Hepatocyte (in vitro differentiated cells): ENCODE results near the gene EPHA4. TPM values are rescaled to one million over a fixed set of nuclear protein-coding genes. Genes with fewer than 3 reads are reported as not detected.
A peak's percentile ranks its signal among the peaks of the same experiment; 100 is the strongest.

Experiments
- DNase-seq: peaks from one replicate; pipeline ENCODE4 v3.0.0-alpha.2; 2016; ENCODE audit warnings: low spot score
- H2AFZ ChIP-seq: fragments of 200-600 bp; sonication (generic); 2 replicates; pipeline ENCODE4 v1.6.0; 2016; ENCODE audit warnings: antibody characterized with exemption, mild to moderate bottlenecking
- H3K27ac ChIP-seq: fragments of 200-600 bp; sonication (generic); 2 replicates; pipeline ENCODE4 v1.5.1; 2016; ENCODE audit warnings: mild to moderate bottlenecking
- H3K27me3 ChIP-seq: fragments of 200-600 bp; sonication (generic); 2 replicates; pipeline ENCODE4 v1.6.1; 2016
- H3K36me3 ChIP-seq: fragments of 200-600 bp; sonication (generic); replicated peaks from 2 replicates; pipeline ENCODE4 v1.5.1; 2016; ENCODE audit warnings: low read depth; ENCODE audit not compliant: insufficient read depth
- H3K4me1 ChIP-seq: fragments of 200-600 bp; sonication (generic); 2 replicates; pipeline ENCODE4 v1.5.1; 2016; ENCODE audit warnings: mild to moderate bottlenecking, moderate library complexity; ENCODE audit not compliant: insufficient read depth
- H3K4me2 ChIP-seq: fragments of 200-600 bp; sonication (generic); 2 replicates; pipeline ENCODE4 v1.6.0; 2016
- H3K4me3 ChIP-seq: fragments of 200-600 bp; sonication (generic); 2 replicates; pipeline ENCODE4 v1.5.1; 2016; ENCODE audit warnings: mild to moderate bottlenecking
- H3K79me2 ChIP-seq: fragments of 200-600 bp; sonication (generic); 2 replicates; pipeline ENCODE4 v1.6.0; 2017; ENCODE audit warnings: mild to moderate bottlenecking
- H3K9me2 ChIP-seq: fragments of 200-600 bp; sonication (generic); replicated peaks from 2 replicates; pipeline ENCODE4 v1.6.0; 2017; ENCODE audit warnings: mild to moderate bottlenecking; ENCODE audit not compliant: insufficient read depth
- H3K9me3 ChIP-seq: fragments of 200-600 bp; sonication (generic); 2 replicates; pipeline ENCODE4 v1.5.1; 2016; ENCODE audit warnings: low read depth, mild to moderate bottlenecking
- H4K20me1 ChIP-seq: fragments of 200-600 bp; sonication (generic); 2 replicates; pipeline ENCODE4 v1.6.0; 2016; ENCODE audit warnings: mild to moderate bottlenecking; ENCODE audit not compliant: insufficient read depth, poor library complexity, severe bottlenecking
- EZH2 ChIP-seq: fragments of 200-600 bp; sonication (generic); IDR thresholded peaks from 2 replicates; pipeline ENCODE4 v1.6.1; 2016; ENCODE audit warnings: antibody characterized with exemption, mild to moderate bottlenecking, borderline replicate concordance
- EZH2phosphoT487 ChIP-seq: fragments of 200-600 bp; sonication (generic); IDR thresholded peaks from one replicate; pipeline ENCODE4 v1.6.1; 2018; ENCODE audit warnings: antibody characterized with exemption, mild to moderate bottlenecking, low read depth, moderate library complexity; ENCODE audit not compliant: unreplicated experiment, severe bottlenecking
- WGBS: methylation state at CpG from one replicate; pipeline ENCODE4 v1.1.6; 2016; ENCODE audit warnings: low lambda C conversion rate; ENCODE audit errors: missing lambda C conversion rate; 5-methylcytosine and 5-hydroxymethylcytosine counted together
- polyA plus RNA-seq: library from polyadenylated mRNA; unstranded; fragments of >200 nt; fragmentation: Nextera tagmentation; extraction: Ambion mirVana; gene quantifications from 2 replicates; pipeline ENCODE4 v1.2.1, GENCODE V29; 2016
- total RNA-seq: library from RNA; depleted of rRNA; stranded (reverse); fragments of >200 nt; gene quantifications from 2 replicates; pipeline ENCODE4 v1.2.3, GENCODE V29; 2014
- TF ChIP-seq, protein P1 (sequence below): fragments of 200-600 bp; sonication (generic); IDR thresholded peaks from 2 replicates; pipeline ENCODE4 v1.5.1; 2016; ENCODE audit warnings: antibody characterized with exemption, mild to moderate bottlenecking; ENCODE audit not compliant: poor library complexity

EPHA4 gene
- total and polyA plus RNA-seq, 2 experiments from 2014 or later: 7.8 to 36.8 TPM

GRCh38 chr2:221570321-221570935, 1.7 kb downstream of the EPHA4 start:
- H2AFZ ChIP-seq: no peak overlapping the region
- TF ChIP-seq EZH2phosphoT487 (no peak), EZH2 (no peak)
- TF ChIP-seq, protein P1, sequence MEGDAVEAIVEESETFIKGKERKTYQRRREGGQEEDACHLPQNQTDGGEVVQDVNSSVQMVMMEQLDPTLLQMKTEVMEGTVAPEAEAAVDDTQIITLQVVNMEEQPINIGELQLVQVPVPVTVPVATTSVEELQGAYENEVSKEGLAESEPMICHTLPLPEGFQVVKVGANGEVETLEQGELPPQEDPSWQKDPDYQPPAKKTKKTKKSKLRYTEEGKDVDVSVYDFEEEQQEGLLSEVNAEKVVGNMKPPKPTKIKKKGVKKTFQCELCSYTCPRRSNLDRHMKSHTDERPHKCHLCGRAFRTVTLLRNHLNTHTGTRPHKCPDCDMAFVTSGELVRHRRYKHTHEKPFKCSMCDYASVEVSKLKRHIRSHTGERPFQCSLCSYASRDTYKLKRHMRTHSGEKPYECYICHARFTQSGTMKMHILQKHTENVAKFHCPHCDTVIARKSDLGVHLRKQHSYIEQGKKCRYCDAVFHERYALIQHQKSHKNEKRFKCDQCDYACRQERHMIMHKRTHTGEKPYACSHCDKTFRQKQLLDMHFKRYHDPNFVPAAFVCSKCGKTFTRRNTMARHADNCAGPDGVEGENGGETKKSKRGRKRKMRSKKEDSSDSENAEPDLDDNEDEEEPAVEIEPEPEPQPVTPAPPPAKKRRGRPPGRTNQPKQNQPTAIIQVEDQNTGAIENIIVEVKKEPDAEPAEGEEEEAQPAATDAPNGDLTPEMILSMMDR: peak; percentile 44
- no peak overlapping the region for H3K27ac ChIP-seq
- peaks cover 59% of the 10 kb centered on the region for H3K79me2 ChIP-seq
- peak overlapping the region; percentile 58 for H3K4me3 ChIP-seq
- H3K27me3 ChIP-seq: peaks cover 17% of the 10 kb centered on the region
- H3K4me2 ChIP-seq: peak overlapping the region; percentile 99
- no peaks in the 10 kb centered on the region for H3K36me3 ChIP-seq
- no peaks in the 10 kb centered on the region for H3K9me3 ChIP-seq
- H3K9me2 ChIP-seq: no peaks in the 10 kb centered on the region
- DNase-seq: peak; percentile 57
- H3K4me1 ChIP-seq: peaks cover 6% of the 10 kb centered on the region
- 8% methylated on average over 29 of the region's 30 CpGs for WGBS
- peaks cover 6% of the 10 kb centered on the region for H4K20me1 ChIP-seq

DNA sequence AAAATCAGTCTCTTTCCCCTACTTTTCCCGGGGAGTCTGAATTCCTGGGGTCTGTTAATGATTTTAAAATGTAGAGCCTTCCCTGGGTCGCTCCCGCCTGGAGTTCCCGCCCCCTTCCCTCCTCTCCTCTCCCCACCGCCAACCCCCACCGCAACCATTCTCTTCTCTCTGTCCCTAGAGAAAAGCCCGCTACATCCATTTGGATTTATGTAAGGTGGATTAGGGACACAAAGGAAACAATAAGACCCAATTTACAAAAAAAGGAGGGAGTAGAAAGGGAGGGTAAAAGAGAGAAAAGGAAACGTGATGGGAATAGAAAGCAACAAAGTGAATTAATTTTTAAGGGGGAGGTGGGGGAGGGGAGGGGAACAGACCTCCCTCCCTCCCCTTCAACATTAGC, 2.2 kb downstream of the EPHA4 start:
- Histone ChIP-seq H3K27me3 (peaks cover 17% of the 10 kb centered on the region), H3K4me2 (peak overlapping the region; percentile 99), H3K9me2 (no peaks in the 10 kb centered on the region), H3K27ac (no peak overlapping the region), H3K4me1 (peaks cover under 1% of the 10 kb centered on the region), H3K4me3 (peak overlapping the region; percentile 58), H4K20me1 (peaks cover 6% of the 10 kb centered on the region), H2AFZ (no peak overlapping the region), H3K36me3 (no peaks in the 10 kb centered on the region), H3K79me2 (peaks cover 65% of the 10 kb centered on the region), H3K9me3 (no peaks in the 10 kb centered on the region)
- WGBS: 2% methylated on average over 5 of the region's 8 CpGs
- DNase-seq: no peak
- TF ChIP-seq, protein P1: no peak
- TF ChIP-seq EZH2phosphoT487: no peak
- no peak for TF ChIP-seq EZH2

- Histone ChIP-seq H3K79me2 (peaks cover 69% of the 10 kb centered on the region), H3K36me3 (no peaks in the 10 kb centered on the region), H3K4me2 (peak overlapping the region; percentile 99), H2AFZ (no peak overlapping the region), H4K20me1 (peaks cover 10% of the 10 kb centered on the region), H3K9me3 (no peaks in the 10 kb centered on the region), H3K4me3 (peak overlapping the region; percentile 58), H3K27me3 (peaks cover 17% of the 10 kb centered on the region), H3K9me2 (no peaks in the 10 kb centered on the region), H3K27ac (no peak overlapping the region), H3K4me1 (no peaks in the 10 kb centered on the region)
- no peak for DNase-seq
- 10% methylated on average over 14 of the region's 14 CpGs for WGBS
- TF ChIP-seq EZH2phosphoT487: no peak
- TF ChIP-seq, protein P1: no peak
- TF ChIP-seq EZH2: no peak
Measured at GRCh38 chr2:221569425-221569845, 2.7 kb downstream of the EPHA4 start.
